ENCODE results near the gene GNG12. TPM values are rescaled to one million over a fixed set of nuclear protein-coding genes. Genes with fewer than 3 reads are reported as not detected.

GNG12 gene
- total RNA-seq, 6 experiments from 2014 or later, result 172 to 229 (median 198) TPM

- no peak overlapping the region for H3K27ac Mint-ChIP-seq
- H3K4me1 Mint-ChIP-seq (ENCODE audit: low read depth), result peaks cover 73% of the 10 kb centered on the region
- H3K9me3 Mint-ChIP-seq, result no peaks in the 10 kb centered on the region
- H3K27me3 Mint-ChIP-seq (ENCODE audit: insufficient read depth), result no peaks in the 10 kb centered on the region
- no peak overlapping the region for H3K4me3 Mint-ChIP-seq
- H3K36me3 Mint-ChIP-seq (ENCODE audit: low read depth), result peaks cover 39% of the 10 kb centered on the region
- DNase-seq, result no peak
- TF ChIP-seq CTCF (IDR thresholded peaks at IDR 0.05), result no peak
Observed at GRCh38 chr1:67811781-67812180, 21.5 kb downstream of the GNG12 start.

- TF ChIP-seq CTCF (IDR thresholded peaks at IDR 0.05), result no peak
- H3K9me3 Mint-ChIP-seq, result no peaks in the 10 kb centered on the region
- peaks cover 46% of the 10 kb centered on the region for H3K36me3 Mint-ChIP-seq (ENCODE audit: low read depth)
- no peak overlapping the region for H3K27ac Mint-ChIP-seq
- no peak for DNase-seq
- no peak overlapping the region for H3K4me3 Mint-ChIP-seq
- peaks cover 80% of the 10 kb centered on the region for H3K4me1 Mint-ChIP-seq (ENCODE audit: low read depth)
- no peaks in the 10 kb centered on the region for H3K27me3 Mint-ChIP-seq (ENCODE audit: insufficient read depth)
Observed at GRCh38 chr1:67809887-67810286, 23.4 kb downstream of the GNG12 start.

- DNase-seq, result no peak
- Mint-ChIP-seq H3K4me1 (ENCODE audit: low read depth) (peaks cover 82% of the 10 kb centered on the region), H3K9me3 (no peaks in the 10 kb centered on the region), H3K27me3 (ENCODE audit: insufficient read depth) (no peaks in the 10 kb centered on the region), H3K27ac (no peak overlapping the region), H3K36me3 (ENCODE audit: low read depth) (peaks cover 50% of the 10 kb centered on the region), H3K4me3 (no peak overlapping the region)
- no peak for TF ChIP-seq CTCF (IDR thresholded peaks at IDR 0.05)
Observed at GRCh38 chr1:67807282-67807681, 26.0 kb downstream of the GNG12 start.

- peak; percentile 43; the same call in 1 of the 2 replicates for TF ChIP-seq CTCF (IDR thresholded peaks at IDR 0.05)
- no peaks in the 10 kb centered on the region for H3K27me3 Mint-ChIP-seq (ENCODE audit: insufficient read depth)
- DNase-seq, result no peak
- H3K4me3 Mint-ChIP-seq, result no peak overlapping the region; the same call in 1 of the 2 replicates
- H3K27ac Mint-ChIP-seq, result peak overlapping the region; percentile 31
- H3K9me3 Mint-ChIP-seq, result no peaks in the 10 kb centered on the region
- H3K36me3 Mint-ChIP-seq (ENCODE audit: low read depth), result peaks cover 44% of the 10 kb centered on the region
- peaks cover 78% of the 10 kb centered on the region for H3K4me1 Mint-ChIP-seq (ENCODE audit: low read depth)
Observed at GRCh38 chr1:67804710-67805109, 28.6 kb downstream of the GNG12 start.

GRCh38 chr1:67803380-67804279, 29.6 kb downstream of the GNG12 start:
- Mint-ChIP-seq H3K36me3 (ENCODE audit: low read depth) (peaks cover 48% of the 10 kb centered on the region), H3K4me1 (ENCODE audit: low read depth) (peaks cover 78% of the 10 kb centered on the region), H3K27me3 (ENCODE audit: insufficient read depth) (no peaks in the 10 kb centered on the region), H3K27ac (peak overlapping the region; percentile 31; the same call in 1 of the 2 replicates), H3K4me3 (peak overlapping the region; percentile 36; the same call in 1 of the 2 replicates), H3K9me3 (no peaks in the 10 kb centered on the region)
- DNase-seq, result no peak
- TF ChIP-seq CTCF (IDR thresholded peaks at IDR 0.05), result no peak
